H54 (cell line): ENCODE data around the gene NAV3.

Experiments used
- DNase-seq: peaks from one replicate; pipeline ENCODE4 v3.0.0; 2011; ENCODE audit warnings: low spot score, mixed read lengths; ENCODE audit not compliant: insufficient read length
- FAIRE-seq: peaks from 3 replicates; lab custom pipeline; 2011; peaks lifted over from hg19 to GRCh38; lab: Jason Lieb, UNC
- POLR2A ChIP-seq: IDR thresholded peaks from 2 replicates; pipeline ENCODE4 v1.6.1; 2011; ENCODE audit warnings: low read depth, mild to moderate bottlenecking, low read length

NAV3 gene

GRCh38 chr12:77919450-77919849, 88.8 kb downstream of the NAV3 start:
- TF ChIP-seq POLR2A = no peak
- DNase-seq (no peak), FAIRE-seq (no peak)

- no peak for TF ChIP-seq POLR2A
- DNase-seq (no peak), FAIRE-seq (no peak)
These were observed 93.2 kb downstream of the NAV3 start for GRCh38 chr12:77923882-77924281.

- no peak for FAIRE-seq
- TF ChIP-seq POLR2A = no peak
- DNase-seq = no peak
These were observed 94.0 kb downstream of the NAV3 start for GRCh38 chr12:77924703-77925102.

DNA sequence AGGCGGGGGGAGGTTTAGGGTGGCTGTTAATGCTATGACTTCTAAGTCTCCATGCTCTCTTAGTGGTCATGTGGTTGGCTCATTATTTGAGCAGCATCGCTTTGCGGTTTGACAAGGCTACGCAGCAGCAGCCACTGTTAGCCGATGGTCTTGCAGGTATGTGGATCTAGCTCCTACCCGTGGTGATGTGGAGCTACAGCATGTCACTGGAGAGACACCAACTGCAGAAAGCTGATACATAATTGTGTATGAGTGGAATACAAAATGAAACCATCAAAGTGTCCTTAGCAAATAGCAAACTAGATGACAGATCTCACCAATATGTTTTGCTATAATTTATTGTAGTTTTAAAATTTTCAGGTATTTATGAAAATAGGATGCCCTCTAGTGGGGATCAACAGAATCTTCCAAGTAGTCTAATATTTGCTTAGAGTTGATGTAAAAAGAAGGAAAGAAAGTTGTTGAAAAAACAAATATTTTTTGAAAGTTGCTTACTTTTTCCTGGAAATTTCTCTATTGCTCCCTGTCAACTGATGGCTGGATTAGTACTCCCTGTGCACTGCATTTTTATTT, 94.9 kb downstream of the NAV3 start:
- DNase-seq (no peak), FAIRE-seq (peak; percentile 92)
- TF ChIP-seq POLR2A = no peak

GRCh38 chr12:77928078-77928477, 97.4 kb downstream of the NAV3 start:
- FAIRE-seq = no peak
- TF ChIP-seq POLR2A = no peak
- no peak for DNase-seq

DNA sequence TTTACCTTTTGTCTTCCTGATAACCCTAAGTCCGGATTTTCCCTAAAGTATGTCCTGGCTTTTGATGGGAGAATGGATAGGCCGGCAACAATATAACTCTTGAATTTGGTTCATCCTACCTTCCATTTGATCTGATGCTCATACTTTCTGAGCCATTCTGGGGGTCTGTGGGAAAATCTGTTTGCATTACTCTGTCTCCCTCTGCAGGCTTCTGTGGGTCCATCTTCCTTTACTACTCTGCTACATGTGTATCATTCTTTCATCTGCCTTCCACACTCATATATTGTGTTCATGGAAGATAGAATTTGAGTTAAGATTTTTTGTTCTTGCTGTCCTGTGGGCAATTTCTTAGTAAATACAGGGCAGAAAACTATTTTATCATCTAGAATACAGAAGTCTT, 101.5 kb downstream of the NAV3 start:
- FAIRE-seq (no peak), DNase-seq (no peak)
- no peak for TF ChIP-seq POLR2A

DNA sequence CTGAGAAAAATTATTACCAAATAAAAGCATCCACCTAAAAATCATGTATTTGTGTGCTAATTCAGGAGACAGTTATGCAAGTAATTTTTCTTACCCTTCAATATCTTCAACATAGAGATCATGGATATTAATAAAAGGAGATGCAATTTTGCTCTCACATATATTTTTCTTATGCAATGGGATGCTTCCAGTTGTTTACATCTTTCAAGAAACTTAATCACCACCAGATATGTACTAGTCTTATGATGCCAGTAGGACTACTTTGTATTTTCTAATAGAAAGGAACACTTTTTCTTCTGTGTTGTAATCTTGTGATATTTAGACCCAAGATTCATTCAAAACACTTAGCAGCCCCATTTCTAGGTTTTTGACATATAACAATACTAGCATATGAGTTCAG, 107.6 kb downstream of the NAV3 start:
- no peak for FAIRE-seq
- no peak for DNase-seq
- TF ChIP-seq POLR2A = no peak

GRCh38 chr12:77940011-77940423, 109.3 kb downstream of the NAV3 start:
- FAIRE-seq = peak; percentile 88
- DNase-seq = no peak
- no peak for TF ChIP-seq POLR2A

- DNase-seq (no peak), FAIRE-seq (no peak)
- TF ChIP-seq POLR2A = no peak
These were observed 109.9 kb downstream of the NAV3 start for GRCh38 chr12:77940567-77940966.

- TF ChIP-seq POLR2A = no peak
- DNase-seq = no peak
- no peak for FAIRE-seq
These were observed 110.7 kb downstream of the NAV3 start for GRCh38 chr12:77941401-77941800.

DNA sequence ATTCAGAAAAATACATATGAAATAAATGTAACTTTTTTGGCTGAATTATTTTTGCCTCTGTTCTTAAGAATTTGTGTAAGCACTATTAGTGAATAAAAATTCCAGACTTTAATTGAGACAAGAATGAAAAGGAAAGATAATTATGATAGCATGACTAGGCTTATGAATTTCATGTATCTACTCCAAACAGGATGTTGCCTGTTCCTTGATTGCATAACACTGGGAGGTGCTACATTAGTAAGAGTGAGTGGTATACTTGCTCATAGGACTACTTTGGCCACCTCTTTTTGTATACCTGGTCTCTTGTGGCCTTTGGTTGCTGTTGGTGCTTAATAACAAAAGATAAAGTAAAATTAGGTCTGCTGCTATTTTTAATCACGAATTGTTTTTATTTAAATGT, 112.8 kb downstream of the NAV3 start:
- TF ChIP-seq POLR2A = no peak
- DNase-seq (no peak), FAIRE-seq (no peak)

- no peak for FAIRE-seq
- TF ChIP-seq POLR2A = no peak
- no peak for DNase-seq
These were observed 115.9 kb downstream of the NAV3 start for GRCh38 chr12:77946541-77947061.

DNA sequence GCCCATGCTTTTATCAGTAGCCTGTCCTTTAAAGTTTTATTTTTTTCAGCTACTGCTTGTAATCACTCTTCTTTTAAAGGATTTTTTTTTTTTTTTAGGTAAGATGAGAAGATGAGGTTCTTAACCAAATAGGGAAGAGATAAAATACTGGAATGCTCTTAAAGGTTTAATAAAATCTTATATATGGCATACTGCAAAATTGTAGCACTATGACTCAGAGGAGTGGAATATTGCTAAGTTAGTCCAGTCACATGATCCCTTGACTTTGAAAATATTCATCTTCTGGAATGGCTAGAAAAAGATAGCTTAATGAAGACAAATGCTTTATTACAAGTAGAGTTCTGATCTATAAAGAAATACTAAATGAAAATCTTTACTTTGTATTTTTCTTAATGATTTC, 116.6 kb downstream of the NAV3 start:
- TF ChIP-seq POLR2A = no peak
- FAIRE-seq (no peak), DNase-seq (no peak)

GRCh38 chr12:77947746-77948145, 117.1 kb downstream of the NAV3 start:
- FAIRE-seq = no peak
- no peak for TF ChIP-seq POLR2A
- DNase-seq = no peak

DNA sequence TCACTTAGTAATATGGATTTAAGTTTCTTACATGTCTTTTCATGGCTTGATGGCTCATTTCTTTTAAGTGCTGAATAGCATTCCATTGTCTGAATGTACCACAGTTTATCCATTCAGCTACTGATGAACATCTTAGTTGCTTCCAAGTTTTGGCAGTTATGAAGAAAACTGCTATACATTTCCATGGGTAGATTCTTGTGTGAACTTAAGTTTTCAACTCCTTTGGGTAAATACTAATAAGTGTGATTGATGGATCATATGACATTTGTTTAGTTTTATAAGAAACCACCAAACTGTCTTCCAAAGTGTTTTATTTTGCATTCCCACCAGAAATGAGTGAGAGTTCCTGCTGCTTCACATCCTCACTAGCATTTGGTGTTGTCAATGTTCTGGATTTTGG, 119.2 kb downstream of the NAV3 start:
- DNase-seq = no peak
- TF ChIP-seq POLR2A = no peak
- no peak for FAIRE-seq

- FAIRE-seq (no peak), DNase-seq (no peak)
- TF ChIP-seq POLR2A = no peak
These were observed 123.0 kb downstream of the NAV3 start for GRCh38 chr12:77953528-77954205.
